Vagina (tissue), 2 donors: ENCODE measurements around the gene RNASEH2C.

Experiments used
- CTCF ChIP-seq, 3 experiments: fragments of 450-650 bp in 2 of 3; fragments of 200-600 bp in 1 of 3; sonication (generic) in 1 of 3; IDR thresholded peaks; one replicate each; pipeline ENCODE4 v1.5.1; 2017 to 2019; ENCODE audit warnings: antibody characterized with exemption in 3 of 3, mild to moderate bottlenecking in 2 of 3, moderate library complexity in 2 of 3
- POLR2A ChIP-seq, 2 donors: fragments of 450-650 bp; IDR thresholded peaks; one replicate each; pipeline ENCODE4 v1.6.1; 2017; ENCODE audit warnings: antibody characterized with exemption in 2 of 2, mild to moderate bottlenecking in 2 of 2, moderate library complexity in 2 of 2
- POLR2AphosphoS5 ChIP-seq, 2 donors: sonication (generic); formaldehyde crosslinking; IDR thresholded peaks; one replicate each; pipeline ENCODE4 v1.9.0; 2017; ENCODE audit warnings: antibody characterized with exemption in 2 of 2, mild to moderate bottlenecking in 2 of 2, low read depth in 1 of 2; ENCODE audit not compliant: insufficient read depth in 1 of 2

GRCh38 chr11:65716302-65716701, 4.3 kb downstream of the RNASEH2C start:
- TF ChIP-seq CTCF (IDR thresholded peaks at IDR 0.05) (no peak), POLR2A (IDR thresholded peaks at IDR 0.05) (no peak), POLR2AphosphoS5 (IDR thresholded peaks at IDR 0.05; ENCODE audit: insufficient read depth in 1 of 2, low read depth in 1 of 2) (no peak)
